Stimulated activated naive CD8-positive, alpha-beta T cell treated with anti-CD3 and anti-CD28 coated beads, Interleukin-15, amount 100 ng/mL, for 72 hours (primary cell): ENCODE results near the gene SYNPR.

Source experiments
- ATAC-seq: fragments of 150-1000 bp; cut with Tn5 transposase; 2 replicates; pipeline ENCODE4 v1.10.0; 2021; ENCODE audit warnings: mild to moderate bottlenecking, moderate library complexity
- DNase-seq, 2 donors: peaks; one replicate each; pipeline ENCODE4 v3.0.0; 2021 to 2022
- H3K27ac Mint-ChIP-seq, 2 donors: one replicate each; pipeline ENCODE4 v1.8.0; 2022; ENCODE audit warnings: mild to moderate bottlenecking in 2 of 2, mixed read lengths in 2 of 2, moderate library complexity in 2 of 2
- H3K27me3 Mint-ChIP-seq: one replicate; pipeline ENCODE4 v1.8.0; 2022; ENCODE audit warnings: mixed read lengths
- H3K4me1 Mint-ChIP-seq: one replicate; pipeline ENCODE4 v1.8.0; 2022; ENCODE audit warnings: mild to moderate bottlenecking, mixed read lengths
- H3K4me3 Mint-ChIP-seq, 2 donors: one replicate each; pipeline ENCODE4 v1.8.0; 2022; ENCODE audit warnings: mild to moderate bottlenecking in 2 of 2, mixed read lengths in 2 of 2, moderate library complexity in 1 of 2
- H3K9me3 Mint-ChIP-seq, 2 donors: one replicate each; pipeline ENCODE4 v1.8.0; 2022; ENCODE audit warnings: mixed read lengths in 2 of 2

The SYNPR gene

GRCh38 chr3:63343674-63344073 lies 65.6 kb downstream of the SYNPR start:
- DNase-seq (peak; percentile 26 to 57), ATAC-seq (peak; percentile 86)
- H3K27ac Mint-ChIP-seq = no peak overlapping the region
- H3K27me3 Mint-ChIP-seq = peaks cover 20% of the 10 kb centered on the region
- H3K9me3 Mint-ChIP-seq = peaks cover 0 to 5% of the 10 kb centered on the region in 2 donors
- H3K4me3 Mint-ChIP-seq = peak overlapping the region in 1 of 2 donors; percentile 9
- no peaks in the 10 kb centered on the region for H3K4me1 Mint-ChIP-seq

GRCh38 chr3:63344661-63345060 lies 66.6 kb downstream of the SYNPR start:
- Mint-ChIP-seq H3K4me1 (no peaks in the 10 kb centered on the region), H3K4me3 (no peak overlapping the region), H3K27ac (no peak overlapping the region), H3K9me3 (peaks cover 0 to 5% of the 10 kb centered on the region in 2 donors), H3K27me3 (peaks cover 29% of the 10 kb centered on the region)
- DNase-seq (no peak), ATAC-seq (no peak)

GRCh38 chr3:63349583-63350573 lies 71.8 kb downstream of the SYNPR start:
- Mint-ChIP-seq H3K9me3 (no peaks in the 10 kb centered on the region), H3K27me3 (peaks cover 56% of the 10 kb centered on the region), H3K27ac (peak overlapping the region in 1 of 2 donors; percentile 75), H3K4me1 (no peaks in the 10 kb centered on the region), H3K4me3 (no peak overlapping the region)
- peak; percentile 49 for ATAC-seq
- peak in 1 of 2 donors; percentile 25 for DNase-seq

- Mint-ChIP-seq H3K9me3 (no peaks in the 10 kb centered on the region), H3K27ac (no peak overlapping the region), H3K4me1 (no peaks in the 10 kb centered on the region), H3K4me3 (no peak overlapping the region), H3K27me3 (peaks cover 61% of the 10 kb centered on the region)
- ATAC-seq = peak; percentile 53
- no peak for DNase-seq
Measured at GRCh38 chr3:63351159-63352007, 73.3 kb downstream of the SYNPR start.

- ATAC-seq = no peak
- Mint-ChIP-seq H3K4me3 (no peak overlapping the region), H3K4me1 (no peaks in the 10 kb centered on the region), H3K27ac (no peak overlapping the region), H3K27me3 (peaks cover 62% of the 10 kb centered on the region), H3K9me3 (no peaks in the 10 kb centered on the region)
- no peak for DNase-seq
Measured at GRCh38 chr3:63352008-63352279, 73.8 kb downstream of the SYNPR start.

GRCh38 chr3:63353383-63353782 lies 75.3 kb downstream of the SYNPR start:
- no peak overlapping the region for H3K27ac Mint-ChIP-seq
- DNase-seq = no peak
- H3K9me3 Mint-ChIP-seq = no peaks in the 10 kb centered on the region
- peaks cover 67% of the 10 kb centered on the region for H3K27me3 Mint-ChIP-seq
- ATAC-seq = no peak
- no peaks in the 10 kb centered on the region for H3K4me1 Mint-ChIP-seq
- no peak overlapping the region for H3K4me3 Mint-ChIP-seq

- Mint-ChIP-seq H3K4me1 (no peaks in the 10 kb centered on the region), H3K4me3 (no peak overlapping the region), H3K27me3 (peaks cover 60% of the 10 kb centered on the region), H3K9me3 (no peaks in the 10 kb centered on the region), H3K27ac (no peak overlapping the region)
- ATAC-seq = no peak
- DNase-seq = no peak
Measured at GRCh38 chr3:63354160-63354559, 76.1 kb downstream of the SYNPR start.

GRCh38 chr3:63355809-63356208 lies 77.7 kb downstream of the SYNPR start:
- no peaks in the 10 kb centered on the region for H3K4me1 Mint-ChIP-seq
- H3K4me3 Mint-ChIP-seq = no peak overlapping the region
- ATAC-seq (no peak), DNase-seq (no peak)
- H3K27ac Mint-ChIP-seq = no peak overlapping the region
- peaks cover 0 to 4% of the 10 kb centered on the region in 2 donors for H3K9me3 Mint-ChIP-seq
- peaks cover 43% of the 10 kb centered on the region for H3K27me3 Mint-ChIP-seq

GRCh38 chr3:63364495-63364894 lies 86.4 kb downstream of the SYNPR start:
- Mint-ChIP-seq H3K27me3 (no peaks in the 10 kb centered on the region), H3K4me1 (no peaks in the 10 kb centered on the region), H3K4me3 (no peak overlapping the region), H3K9me3 (peaks cover 0 to 10% of the 10 kb centered on the region in 2 donors), H3K27ac (no peak overlapping the region)
- ATAC-seq = no peak
- no peak for DNase-seq

GRCh38 chr3:63364910-63365309 lies 86.8 kb downstream of the SYNPR start:
- no peak for ATAC-seq
- Mint-ChIP-seq H3K4me1 (no peaks in the 10 kb centered on the region), H3K27me3 (no peaks in the 10 kb centered on the region), H3K27ac (no peak overlapping the region), H3K9me3 (peaks cover 0 to 10% of the 10 kb centered on the region in 2 donors), H3K4me3 (no peak overlapping the region)
- DNase-seq = no peak

GRCh38 chr3:63365671-63366070 lies 87.6 kb downstream of the SYNPR start:
- Mint-ChIP-seq H3K4me3 (no peak overlapping the region), H3K4me1 (no peaks in the 10 kb centered on the region), H3K9me3 (peaks cover 0 to 7% of the 10 kb centered on the region in 2 donors), H3K27ac (no peak overlapping the region), H3K27me3 (peaks cover 2% of the 10 kb centered on the region)
- DNase-seq = no peak
- no peak for ATAC-seq

GRCh38 chr3:63370094-63370493 lies 92.0 kb downstream of the SYNPR start:
- ATAC-seq (no peak), DNase-seq (no peak)
- Mint-ChIP-seq H3K4me3 (no peak overlapping the region), H3K27me3 (peaks cover 8% of the 10 kb centered on the region), H3K9me3 (no peaks in the 10 kb centered on the region), H3K4me1 (no peaks in the 10 kb centered on the region), H3K27ac (no peak overlapping the region)

- Mint-ChIP-seq H3K27ac (no peak overlapping the region), H3K4me3 (no peak overlapping the region), H3K9me3 (no peaks in the 10 kb centered on the region), H3K4me1 (no peaks in the 10 kb centered on the region), H3K27me3 (peaks cover 6% of the 10 kb centered on the region)
- no peak for ATAC-seq
- DNase-seq = no peak
Measured at GRCh38 chr3:63383040-63383439, 104.9 kb downstream of the SYNPR start.

- no peak for ATAC-seq
- no peaks in the 10 kb centered on the region for H3K4me1 Mint-ChIP-seq
- no peak for DNase-seq
- no peak overlapping the region for H3K4me3 Mint-ChIP-seq
- H3K27ac Mint-ChIP-seq = no peak overlapping the region
- H3K27me3 Mint-ChIP-seq = peaks cover 6% of the 10 kb centered on the region
- H3K9me3 Mint-ChIP-seq = no peaks in the 10 kb centered on the region
Measured at GRCh38 chr3:63384382-63384781, 106.3 kb downstream of the SYNPR start.

- no peak for ATAC-seq
- no peak for DNase-seq
- Mint-ChIP-seq H3K4me1 (no peaks in the 10 kb centered on the region), H3K9me3 (no peaks in the 10 kb centered on the region), H3K27ac (no peak overlapping the region), H3K27me3 (peaks cover 6% of the 10 kb centered on the region), H3K4me3 (no peak overlapping the region)
Measured at GRCh38 chr3:63385629-63386028, 107.5 kb downstream of the SYNPR start.

GRCh38 chr3:63386568-63386967 lies 108.5 kb downstream of the SYNPR start:
- DNase-seq (no peak), ATAC-seq (no peak)
- Mint-ChIP-seq H3K4me3 (no peak overlapping the region), H3K4me1 (no peaks in the 10 kb centered on the region), H3K9me3 (no peaks in the 10 kb centered on the region), H3K27me3 (peaks cover 14% of the 10 kb centered on the region), H3K27ac (no peak overlapping the region)
